SK-N-SH (cell line): ENCODE results near the gene PRAMEF2.
"Not testable (repeated sequence)": the region's sequence is repeated elsewhere in the genome, so short reads cannot be mapped to it uniquely, and the experiment has no call there.

Experiments
- CHD2 ChIP-seq: fragments of 150-350 bp; IDR thresholded peaks from 2 replicates; pipeline ENCODE4 v1.6.1; 2018; ENCODE audit warnings: low read length; ENCODE audit not compliant: partially characterized antibody
- EZH2phosphoT487 ChIP-seq: fragments of 200-600 bp; sonication (generic); IDR thresholded peaks from 2 replicates; pipeline ENCODE4 v1.6.1; 2017; ENCODE audit warnings: low read depth, mixed run types, mild to moderate bottlenecking, antibody characterized with exemption, moderate library complexity, borderline replicate concordance
- GABPA ChIP-seq: IDR thresholded peaks from 2 replicates; pipeline ENCODE4 v1.4.0; 2012; ENCODE audit warnings: low read depth, mild to moderate bottlenecking
- POLR2AphosphoS5 ChIP-seq: IDR thresholded peaks from 2 replicates; pipeline ENCODE4 v1.6.1; 2012; ENCODE audit warnings: low read depth, low read length
- SMC3 ChIP-seq: IDR thresholded peaks from 2 replicates; pipeline ENCODE4 v1.6.1; 2012; ENCODE audit warnings: low read depth, low read length, improper control_type of control experiment
- TAF1 ChIP-seq: IDR thresholded peaks from 2 replicates; pipeline ENCODE4 v1.6.1; 2012; ENCODE audit warnings: low read depth, mild to moderate bottlenecking, low read length, moderate library complexity, borderline replicate concordance
- TCF12 ChIP-seq: IDR thresholded peaks from 2 replicates; pipeline ENCODE4 v1.4.0; 2012
- TF ChIP-seq, protein P1 (sequence below): fragments of 200-600 bp; sonication (generic); IDR thresholded peaks from 2 replicates; pipeline ENCODE4 v1.6.1; 2017; ENCODE audit warnings: antibody characterized with exemption, mild to moderate bottlenecking, moderate library complexity
- TF ChIP-seq, protein P2 (sequence below): IDR thresholded peaks from 2 replicates; pipeline ENCODE4 v1.4.0; 2012; ENCODE audit warnings: low read depth

DNA sequence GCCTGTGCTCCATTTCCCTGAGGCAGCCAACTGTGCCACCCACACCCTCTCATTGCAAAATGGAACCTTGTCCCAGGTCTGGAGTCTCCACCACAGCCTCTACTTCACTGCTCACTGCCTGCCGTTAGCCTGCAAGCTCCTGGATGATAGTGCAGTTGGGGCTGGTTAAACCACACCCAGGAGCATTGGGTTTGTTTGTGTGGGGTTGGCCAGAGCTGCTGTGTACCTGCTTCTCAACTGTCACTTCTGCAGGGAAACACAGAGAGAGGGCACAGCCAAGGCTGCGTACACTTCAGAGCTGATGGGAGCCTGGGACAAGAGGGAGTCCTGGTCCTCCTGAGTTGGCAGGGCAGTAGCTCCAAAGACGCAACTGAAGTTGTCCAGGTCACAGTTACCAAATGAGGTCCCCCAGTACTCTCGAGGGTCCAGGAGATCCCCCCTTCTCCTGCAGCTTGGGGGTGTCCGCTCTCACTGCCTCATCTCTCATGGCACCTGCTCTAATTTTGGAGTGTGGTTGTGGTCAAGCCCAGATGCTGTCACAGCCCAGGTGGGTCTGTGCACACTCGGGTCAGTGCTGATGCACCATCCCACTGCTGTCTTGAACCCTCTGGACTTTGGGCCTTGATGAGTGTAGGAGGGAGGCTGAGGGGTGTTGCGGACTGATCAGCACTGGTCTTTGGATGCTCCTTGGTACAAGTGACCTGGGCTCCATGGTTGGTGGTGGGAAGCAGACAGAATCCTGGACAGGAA is 6.4 kb downstream of the PRAMEF2 start:
- not testable (repeated sequence) for TF ChIP-seq EZH2phosphoT487, POLR2AphosphoS5, CHD2, TCF12, GABPA, SMC3, TAF1
- TF ChIP-seq, protein P1, sequence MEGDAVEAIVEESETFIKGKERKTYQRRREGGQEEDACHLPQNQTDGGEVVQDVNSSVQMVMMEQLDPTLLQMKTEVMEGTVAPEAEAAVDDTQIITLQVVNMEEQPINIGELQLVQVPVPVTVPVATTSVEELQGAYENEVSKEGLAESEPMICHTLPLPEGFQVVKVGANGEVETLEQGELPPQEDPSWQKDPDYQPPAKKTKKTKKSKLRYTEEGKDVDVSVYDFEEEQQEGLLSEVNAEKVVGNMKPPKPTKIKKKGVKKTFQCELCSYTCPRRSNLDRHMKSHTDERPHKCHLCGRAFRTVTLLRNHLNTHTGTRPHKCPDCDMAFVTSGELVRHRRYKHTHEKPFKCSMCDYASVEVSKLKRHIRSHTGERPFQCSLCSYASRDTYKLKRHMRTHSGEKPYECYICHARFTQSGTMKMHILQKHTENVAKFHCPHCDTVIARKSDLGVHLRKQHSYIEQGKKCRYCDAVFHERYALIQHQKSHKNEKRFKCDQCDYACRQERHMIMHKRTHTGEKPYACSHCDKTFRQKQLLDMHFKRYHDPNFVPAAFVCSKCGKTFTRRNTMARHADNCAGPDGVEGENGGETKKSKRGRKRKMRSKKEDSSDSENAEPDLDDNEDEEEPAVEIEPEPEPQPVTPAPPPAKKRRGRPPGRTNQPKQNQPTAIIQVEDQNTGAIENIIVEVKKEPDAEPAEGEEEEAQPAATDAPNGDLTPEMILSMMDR = not testable (repeated sequence)
- TF ChIP-seq, protein P2, sequence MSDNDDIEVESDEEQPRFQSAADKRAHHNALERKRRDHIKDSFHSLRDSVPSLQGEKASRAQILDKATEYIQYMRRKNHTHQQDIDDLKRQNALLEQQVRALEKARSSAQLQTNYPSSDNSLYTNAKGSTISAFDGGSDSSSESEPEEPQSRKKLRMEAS = not testable (repeated sequence)
